Dermis microvascular lymphatic vessel endothelial cell (primary cell): ENCODE measurements around the gene UBXN11. TPM values are rescaled to one million over a fixed set of nuclear protein-coding genes. Genes with fewer than 3 reads are reported as not detected.

Experiments used
- DNase-seq, 2 donors: peaks; one replicate each; pipeline versions ENCODE4 v3.0.0 to v3.0.0-alpha.2; 2010; ENCODE audit warnings: low read depth in 2 of 2
- total RNA-seq: library from RNA; depleted of rRNA; stranded (reverse); fragments of >200 nt; gene quantifications from 2 replicates; pipeline ENCODE4 v1.2.1, GENCODE V29; 2014

The UBXN11 gene
- 1.7 and 2.7 TPM in 2 replicates for total RNA-seq

DNA sequence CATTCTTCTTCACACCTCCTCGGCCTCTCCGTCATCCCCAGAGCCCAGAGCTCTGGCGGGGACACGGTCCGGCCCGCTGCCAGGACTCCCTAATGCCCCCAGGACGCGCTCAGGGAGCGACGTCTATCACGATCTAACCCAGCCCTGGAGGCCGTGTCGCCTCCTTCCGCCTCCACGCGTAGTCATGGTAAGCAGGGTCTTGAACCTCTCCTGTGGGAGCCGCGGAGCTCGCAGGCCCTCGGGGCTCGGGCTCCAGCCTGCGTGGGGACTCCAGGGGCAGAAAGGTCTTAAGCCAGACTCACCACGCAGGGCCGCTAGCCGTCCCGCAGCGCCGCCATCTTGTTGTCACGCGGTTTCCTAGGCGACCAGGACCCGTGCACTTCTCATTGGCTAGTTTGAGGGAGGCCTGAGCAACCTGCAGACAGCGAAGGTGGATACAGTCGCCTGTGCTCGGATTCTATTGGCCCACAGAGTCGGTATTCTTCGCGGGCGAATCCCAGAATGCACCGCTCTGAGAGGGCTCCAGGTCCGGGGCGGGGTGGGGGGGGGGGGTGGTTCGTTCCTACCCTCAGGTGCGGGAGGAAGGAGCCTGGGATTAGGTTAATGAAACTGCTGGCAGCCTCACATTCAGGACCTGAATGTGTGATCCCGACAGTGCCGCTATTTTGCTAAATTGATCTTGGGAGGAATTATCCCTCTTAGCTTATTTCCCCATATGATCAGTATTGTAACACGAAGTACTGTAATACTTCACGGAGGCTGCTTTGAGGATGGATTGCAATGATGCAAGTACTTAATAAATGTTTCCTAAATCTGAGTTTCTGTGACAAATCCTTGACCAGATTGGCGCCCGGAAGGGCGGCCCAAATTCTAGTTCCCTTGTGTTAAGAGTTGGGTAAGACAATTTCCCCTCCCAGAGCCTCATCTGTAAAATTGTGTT is at the start of gene UBXN11:
UBXN11 (minus strand) TSS at position 347 of the 940 bp plus-strand sequence. CDS start 3,753 bp downstream, outside the sequence.
- peak; percentile 92 to 95 for DNase-seq

DNA sequence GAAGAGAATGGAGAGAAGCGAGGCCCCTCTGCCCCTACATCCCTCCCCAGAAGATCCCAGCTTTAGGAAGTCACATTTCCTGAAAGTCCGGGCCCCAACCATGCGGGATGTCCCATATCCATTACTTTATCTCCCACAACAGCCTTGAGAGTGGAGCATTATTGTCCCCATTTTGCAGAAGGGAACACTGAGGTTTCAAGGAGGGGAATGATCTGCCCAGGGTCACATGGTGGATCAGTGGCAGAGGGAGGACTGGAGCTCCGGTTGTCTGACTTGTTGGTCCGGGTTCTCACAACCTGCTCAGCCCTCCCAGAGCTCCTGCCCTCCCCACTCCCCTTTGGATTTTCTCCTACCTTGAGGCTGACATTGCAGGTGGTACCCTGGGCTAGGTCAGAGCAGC is 49.7 kb upstream of the UBXN11 start:
- DNase-seq, result no peak

DNA sequence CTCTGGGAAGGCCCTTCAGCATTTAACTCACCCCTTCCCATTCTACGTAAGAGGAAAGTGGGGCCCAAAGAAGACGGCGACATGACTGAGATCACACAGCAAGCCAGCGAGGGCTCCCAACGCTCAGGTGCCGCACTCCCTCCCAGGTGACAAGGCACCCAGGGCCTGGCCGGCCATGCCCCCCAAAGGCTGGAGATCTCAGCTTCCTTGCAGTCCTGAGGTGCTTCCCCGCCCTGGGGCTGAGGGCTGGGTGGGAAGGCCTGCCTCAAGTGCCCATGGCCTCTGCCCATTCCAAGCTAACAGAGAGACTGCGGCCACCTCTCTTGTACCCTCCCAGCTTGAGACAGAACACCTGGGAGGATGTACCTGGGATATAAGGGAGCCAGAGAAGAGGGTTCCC is 48.5 kb upstream of the UBXN11 start:
- DNase-seq, result no peak

DNA sequence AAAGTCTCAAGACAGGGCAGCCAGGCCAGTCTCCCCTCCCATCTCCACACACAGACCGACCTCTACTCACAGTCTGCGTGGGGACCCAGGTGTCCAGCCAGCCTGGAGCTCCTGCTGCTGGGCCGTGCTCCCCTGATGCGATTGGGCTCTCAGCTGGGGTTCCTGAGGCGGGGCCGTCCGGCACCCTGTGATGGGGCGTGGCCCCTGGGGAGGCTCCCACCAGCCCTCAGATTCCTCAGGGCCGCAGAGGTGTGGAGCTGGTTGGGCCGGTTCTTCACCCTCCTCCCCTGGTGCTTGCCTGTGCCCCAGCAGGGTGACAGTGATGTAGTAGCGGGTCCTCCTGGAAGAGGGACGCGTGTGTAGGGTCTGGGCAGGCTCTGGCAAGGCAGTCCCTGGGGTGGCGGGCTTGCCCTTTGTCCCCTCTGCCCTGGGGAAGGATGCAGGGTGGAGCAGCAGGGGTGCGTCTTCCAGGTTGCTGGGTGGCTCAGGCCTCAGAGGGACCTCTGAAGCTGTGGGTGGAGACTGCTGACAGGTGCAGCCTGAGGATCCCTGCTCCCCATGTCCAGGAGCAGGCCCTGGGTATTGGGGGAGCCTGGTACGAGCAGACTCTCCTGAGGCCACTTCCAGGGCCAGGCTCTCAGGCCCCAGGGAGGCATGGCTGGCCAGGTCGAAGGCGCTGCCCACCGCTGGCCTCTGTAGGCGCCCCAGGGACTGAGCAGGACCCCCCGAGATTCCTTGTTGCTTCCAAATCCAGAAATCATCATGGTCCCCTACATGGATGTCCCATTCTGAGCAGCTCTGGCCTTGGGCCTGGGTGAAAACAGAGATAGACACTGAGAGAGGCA is 47.8 kb upstream of the UBXN11 start, which contains the start of gene CRYBG2:
CRYBG2 (minus strand) TSS at position 155 of the 845 bp plus-strand sequence. CDS start 7,473 bp downstream, outside the sequence.
- no peak for DNase-seq

- DNase-seq, result no peak
These were observed 46.9 kb upstream of the UBXN11 start for GRCh38 chr1:26353210-26353859.

DNA sequence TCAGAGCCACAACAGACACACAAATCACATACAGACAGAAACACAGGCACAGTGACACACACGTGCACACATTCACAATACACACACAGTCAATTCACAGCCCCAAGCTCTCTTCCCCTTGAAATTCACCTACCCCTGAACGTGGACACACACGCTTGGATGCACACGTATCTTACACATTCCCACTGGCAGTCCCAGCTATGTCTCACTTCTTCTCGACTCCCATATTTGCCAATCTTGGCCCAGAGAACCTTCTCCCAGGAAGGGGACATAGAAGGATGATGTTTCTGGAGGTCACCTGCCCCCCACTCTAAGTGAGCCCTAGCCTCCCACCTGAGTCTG is 45.9 kb upstream of the UBXN11 start:
- no peak for DNase-seq

- DNase-seq, result peak in 1 of 2 donors; percentile 21
These were observed 45.3 kb upstream of the UBXN11 start for GRCh38 chr1:26351590-26352337.

DNA sequence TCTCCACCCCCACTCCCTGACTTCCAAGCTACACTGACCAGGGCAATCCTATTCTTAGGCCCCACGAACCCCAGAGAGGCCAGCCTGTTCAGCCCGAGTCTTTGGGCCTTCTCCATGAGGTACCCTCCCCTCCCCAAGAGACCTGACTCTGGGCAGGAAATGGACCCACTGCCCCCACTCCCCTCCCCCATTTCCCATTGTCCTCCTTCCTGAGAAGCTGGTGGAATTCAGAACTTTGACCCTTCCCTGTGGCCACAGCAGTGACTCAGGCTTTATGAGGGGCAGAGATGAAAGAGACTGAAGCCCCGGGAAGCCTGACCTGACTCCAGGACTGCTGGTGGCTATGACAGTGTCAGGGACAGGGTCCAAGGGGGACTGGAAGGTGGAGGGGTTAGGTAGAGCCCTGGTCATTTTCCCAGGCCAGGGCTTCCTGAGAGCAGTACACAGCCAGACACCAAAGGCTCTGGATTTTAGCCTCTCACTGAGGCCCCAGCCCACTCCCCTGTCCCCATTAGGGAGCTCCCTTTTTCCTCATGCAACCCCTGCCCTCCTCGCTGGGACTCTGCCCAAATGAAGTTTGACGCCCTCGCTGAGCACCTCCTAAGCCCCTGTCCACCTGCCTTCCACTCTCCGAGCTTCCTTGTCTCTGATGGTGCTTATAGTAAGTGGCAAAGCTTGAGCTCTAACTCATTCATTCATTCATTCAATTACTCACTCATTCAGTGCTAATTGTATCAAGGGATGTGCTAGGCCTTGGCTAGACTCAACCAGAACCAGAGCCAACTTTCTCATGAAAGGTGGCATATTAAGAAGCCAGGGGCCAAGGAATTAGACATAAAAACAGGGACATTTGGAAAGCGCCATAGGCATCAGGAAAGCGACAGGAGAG is 44.5 kb upstream of the UBXN11 start:
- peak; percentile 81 to 82 for DNase-seq

GRCh38 chr1:26350343-26350700 is 43.9 kb upstream of the UBXN11 start:
- DNase-seq, result no peak

GRCh38 chr1:26349877-26350244 is 43.4 kb upstream of the UBXN11 start:
- DNase-seq, result no peak

DNA sequence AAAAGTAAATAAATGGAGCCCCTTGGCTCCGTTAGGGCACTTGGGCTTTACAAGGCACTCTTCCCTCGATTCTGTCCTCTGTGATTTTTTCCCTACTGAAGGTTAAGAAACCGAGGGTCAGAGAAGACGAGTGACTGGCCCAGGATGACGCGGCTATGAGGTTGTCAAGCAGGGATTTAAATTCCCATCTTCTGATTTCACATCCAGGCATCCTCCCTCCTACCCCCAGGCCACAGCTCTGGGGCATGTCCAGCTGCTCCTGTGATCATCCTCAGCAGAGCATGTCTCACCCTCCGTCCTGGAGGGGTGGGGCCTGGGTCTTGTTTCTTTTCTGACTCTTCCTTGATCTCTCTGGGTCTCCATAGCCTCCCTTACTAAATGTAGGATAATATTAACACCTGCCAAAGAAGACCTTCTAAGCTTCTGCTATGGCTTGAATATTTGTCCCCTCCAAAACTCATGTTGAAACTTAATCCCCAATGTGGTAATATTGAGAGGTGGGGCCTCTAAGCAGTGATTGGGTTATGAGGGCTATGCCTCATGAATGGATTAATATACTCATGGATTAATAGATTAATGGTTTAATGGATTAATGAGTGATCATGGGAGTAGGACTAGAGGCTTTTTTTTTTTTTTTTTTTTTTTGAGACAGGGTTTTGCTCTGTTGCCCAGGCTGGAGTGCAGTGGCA is 42.9 kb upstream of the UBXN11 start:
- no peak for DNase-seq

GRCh38 chr1:26346274-26347033 is 40.0 kb upstream of the UBXN11 start:
- no peak for DNase-seq

- DNase-seq, result no peak
These were observed 39.3 kb upstream of the UBXN11 start for GRCh38 chr1:26345718-26346117.

DNA sequence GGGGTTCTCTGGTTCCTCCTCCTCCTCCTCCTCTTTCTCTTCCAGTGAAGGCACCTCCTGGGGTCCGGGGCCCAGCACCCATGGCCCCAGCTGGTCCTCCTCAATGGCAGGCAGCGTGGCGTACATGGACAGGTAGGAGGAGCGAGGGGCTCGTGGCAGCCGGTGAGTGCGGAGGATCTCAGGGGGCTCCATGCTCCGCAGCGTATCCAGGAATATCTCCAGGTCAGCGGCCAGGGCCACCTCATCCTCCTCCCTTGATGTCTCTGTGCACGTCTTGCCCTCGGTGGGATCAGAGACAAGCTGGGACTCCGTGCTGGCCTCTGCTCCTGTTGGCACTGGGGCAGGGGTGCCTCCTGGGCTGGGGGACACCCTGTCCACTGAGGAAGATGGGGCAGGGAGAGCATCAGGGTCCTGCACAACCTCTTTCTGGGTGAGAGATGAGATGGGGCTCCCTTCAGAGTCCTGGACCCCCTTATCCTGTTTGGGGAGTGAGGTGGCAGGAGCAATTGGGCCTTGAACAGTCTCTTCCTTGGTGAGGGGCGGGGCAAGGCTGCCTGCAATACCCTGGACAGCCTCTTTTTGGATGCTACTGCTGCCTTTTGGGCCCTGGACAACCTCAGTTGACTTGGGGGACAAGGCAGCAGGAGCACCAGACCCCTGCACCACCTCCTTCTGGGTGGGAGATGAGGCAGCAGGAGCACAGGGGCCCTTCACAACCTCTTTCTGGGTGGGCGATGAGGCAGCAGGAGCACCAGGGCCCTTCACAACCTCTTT is 37.9 kb upstream of the UBXN11 start:
- no peak for DNase-seq

DNA sequence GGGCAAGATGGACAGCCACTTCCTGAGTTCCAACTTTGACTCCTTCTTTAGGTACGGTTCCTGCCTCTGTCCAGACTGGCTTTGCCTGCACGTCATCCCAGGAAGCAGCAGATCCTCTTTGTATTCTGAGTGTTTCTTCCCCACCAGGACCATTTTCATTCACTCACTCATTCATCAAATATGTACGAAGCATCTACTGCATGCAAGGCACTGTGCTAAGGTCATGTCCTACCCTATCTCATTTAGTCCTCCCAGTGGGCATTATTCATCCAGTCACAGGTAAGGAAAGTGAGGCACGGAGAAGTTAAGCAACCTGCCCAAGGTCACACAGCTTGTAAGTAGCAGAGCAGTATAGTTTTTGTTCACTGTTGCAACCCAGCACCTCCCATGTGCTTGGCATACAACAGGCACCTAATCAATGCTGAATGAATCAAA is 33.6 kb upstream of the UBXN11 start:
- no peak for DNase-seq

DNA sequence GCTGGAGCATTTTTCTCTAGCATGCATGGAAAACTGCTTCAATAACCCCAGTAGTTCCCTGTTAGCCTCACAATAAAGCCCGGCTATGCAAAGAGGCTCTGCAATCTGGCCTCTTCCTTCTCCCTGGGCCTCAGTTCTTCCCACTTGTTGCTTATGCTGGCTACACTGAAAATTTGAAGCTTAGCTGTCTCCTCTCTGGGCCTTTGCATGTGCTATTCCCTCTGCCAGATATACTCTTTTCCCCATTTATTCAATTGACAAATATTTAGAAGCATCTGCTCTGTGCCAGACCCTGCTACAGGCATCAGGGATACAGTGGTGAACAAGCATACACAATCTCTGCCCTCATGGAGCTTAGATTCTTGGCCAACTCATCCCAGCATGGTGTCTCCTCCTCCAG is 32.2 kb upstream of the UBXN11 start:
- no peak for DNase-seq

DNA sequence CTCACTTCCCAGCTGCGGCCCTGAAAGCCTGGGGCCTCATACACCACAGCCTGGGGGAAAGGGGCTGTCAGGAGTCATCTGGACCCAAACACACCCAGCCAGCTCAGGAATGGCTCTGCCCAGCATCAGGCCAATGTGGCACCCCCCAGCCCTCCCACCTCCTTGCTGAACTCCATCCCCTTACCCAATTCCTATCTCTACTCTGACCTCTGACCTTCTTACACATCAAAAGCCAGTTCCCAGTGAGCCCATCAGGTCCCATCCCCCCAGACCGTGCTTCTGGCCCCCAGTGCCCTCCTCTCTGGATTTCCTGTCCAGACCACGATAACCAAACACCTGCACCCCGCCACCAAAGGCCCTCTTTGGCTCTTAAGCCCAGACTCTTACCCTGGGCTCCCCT is 31.2 kb upstream of the UBXN11 start:
- DNase-seq, result no peak

GRCh38 chr1:26337206-26337535 is 30.7 kb upstream of the UBXN11 start:
- DNase-seq, result no peak
